ENCODE measurements around the gene PLXNA4. TPM values are rescaled to one million over a fixed set of nuclear protein-coding genes. Genes with fewer than 3 reads are reported as not detected.

Gene PLXNA4
- total and polyA plus RNA-seq, 2 donors from 2014 or later, result 0.17 to 3.5 TPM

- Histone ChIP-seq H3K9me3 (ENCODE audit: control insufficient read depth in 2 of 3, insufficient read depth in 1 of 3, low read length in 3 of 3) (no peaks in the 10 kb centered on the region), H3K27ac (ENCODE audit: low read depth in 2 of 2, low read length in 2 of 2) (no peak overlapping the region), H3K9ac (ENCODE audit: low read length in 3 of 3) (no peak overlapping the region), H3K36me3 (ENCODE audit: control insufficient read depth in 2 of 3, insufficient read depth in 3 of 3, low read length in 3 of 3) (no peaks in the 10 kb centered on the region), H3K4me1 (ENCODE audit: control insufficient read depth in 2 of 3, insufficient read depth in 2 of 3, low read depth in 1 of 3, low read length in 3 of 3) (peaks cover 0 to 13% (median 0%) of the 10 kb centered on the region in 3 donors), H3K4me3 (ENCODE audit: low read length in 3 of 3) (no peak overlapping the region), H3K27me3 (ENCODE audit: control insufficient read depth, insufficient read depth, low read length) (no peaks in the 10 kb centered on the region)
- intact Hi-C loops (cut with DNase I), result loop anchor here (5.0 kb wide), 1 partner anchor 263 kb away; no protein-coding TSS in a partner anchor
- TF ChIP-seq CTCF (IDR thresholded peaks at IDR 0.05; ENCODE audit: borderline replicate concordance, extremely low read depth, insufficient read depth), result no peak
- FAIRE-seq (no peak), DNase-seq (no peak)
Observed at GRCh38 chr7:132580277-132580676, 4.0 kb upstream of the PLXNA4 start.

GRCh38 chr7:132579260-132579899 lies 3.1 kb upstream of the PLXNA4 start:
- Histone ChIP-seq H3K4me1 (ENCODE audit: control insufficient read depth in 2 of 3, insufficient read depth in 2 of 3, low read depth in 1 of 3, low read length in 3 of 3) (peaks cover 0 to 14% (median 0%) of the 10 kb centered on the region in 3 donors), H3K27me3 (ENCODE audit: control insufficient read depth, insufficient read depth, low read length) (peaks cover 4% of the 10 kb centered on the region), H3K27ac (ENCODE audit: low read depth in 2 of 2, low read length in 2 of 2) (no peak overlapping the region), H3K9me3 (ENCODE audit: control insufficient read depth in 2 of 3, insufficient read depth in 1 of 3, low read length in 3 of 3) (no peaks in the 10 kb centered on the region), H3K36me3 (ENCODE audit: control insufficient read depth in 2 of 3, insufficient read depth in 3 of 3, low read length in 3 of 3) (no peaks in the 10 kb centered on the region), H3K9ac (ENCODE audit: low read length in 3 of 3) (no peak overlapping the region), H3K4me3 (ENCODE audit: low read length in 3 of 3) (no peak overlapping the region)
- intact Hi-C loops (cut with DNase I), result no loop called here
- TF ChIP-seq CTCF (IDR thresholded peaks at IDR 0.05; ENCODE audit: borderline replicate concordance, extremely low read depth, insufficient read depth), result no peak
- FAIRE-seq, result no peak
- no peak for DNase-seq

GRCh38 chr7:132578826-132579225 lies 2.6 kb upstream of the PLXNA4 start:
- intact Hi-C loops (cut with DNase I), result no loop called here
- H3K4me3 ChIP-seq (ENCODE audit: low read length in 3 of 3), result no peak overlapping the region
- DNase-seq, result no peak

More at GRCh38 chr7:132578826-132579225, 2.6 kb upstream of the PLXNA4 start:
- no peaks in the 10 kb centered on the region for H3K9me3 ChIP-seq (ENCODE audit: control insufficient read depth in 2 of 3, insufficient read depth in 1 of 3, low read length in 3 of 3)
- H3K36me3 ChIP-seq (ENCODE audit: control insufficient read depth in 2 of 3, insufficient read depth in 3 of 3, low read length in 3 of 3), result no peaks in the 10 kb centered on the region
- no peak for TF ChIP-seq CTCF (IDR thresholded peaks at IDR 0.05; ENCODE audit: borderline replicate concordance, extremely low read depth, insufficient read depth)
- H3K4me1 ChIP-seq (ENCODE audit: control insufficient read depth in 2 of 3, insufficient read depth in 2 of 3, low read depth in 1 of 3, low read length in 3 of 3), result peaks cover 0 to 14% (median 0%) of the 10 kb centered on the region in 3 donors
- FAIRE-seq, result no peak
- no peak overlapping the region for H3K27ac ChIP-seq (ENCODE audit: low read depth in 2 of 2, low read length in 2 of 2)
- H3K27me3 ChIP-seq (ENCODE audit: control insufficient read depth, insufficient read depth, low read length), result peaks cover 10% of the 10 kb centered on the region
- H3K9ac ChIP-seq (ENCODE audit: low read length in 3 of 3), result no peak overlapping the region
